NCI-H146 (cell line): ENCODE data around the gene FXYD6.
A peak's percentile ranks its signal among the peaks of the same experiment; 100 is the strongest.
"Not testable (repeated sequence)": the region's sequence is repeated elsewhere in the genome, so short reads cannot be mapped to it uniquely, and the experiment has no call there.

Experiments used
- DNase-seq: peaks from one replicate; lab custom pipeline; 2025; lab: John Stamatoyannopoulos, UW

The FXYD6 gene

DNA sequence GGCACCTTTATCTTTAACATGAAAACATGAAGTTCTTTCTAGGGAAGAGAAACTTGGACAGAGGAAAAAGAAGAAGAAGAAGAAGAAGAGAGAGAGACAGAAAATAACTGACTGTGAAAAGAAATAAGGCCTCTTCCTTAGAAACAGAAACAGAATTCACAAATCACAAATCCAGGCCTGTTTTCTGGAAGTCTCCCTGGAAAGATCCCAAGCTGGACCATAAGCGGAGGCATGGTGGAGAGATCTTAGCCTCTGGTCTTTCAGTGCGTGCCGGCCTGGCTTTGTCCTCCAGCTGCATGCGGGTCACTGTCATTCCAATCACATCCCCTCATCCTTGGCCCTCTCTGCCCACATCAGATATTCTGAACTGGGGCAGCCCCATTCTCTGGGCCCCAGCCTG lies 6.9 kb downstream of the FXYD6 start:
- no peak for DNase-seq

DNA sequence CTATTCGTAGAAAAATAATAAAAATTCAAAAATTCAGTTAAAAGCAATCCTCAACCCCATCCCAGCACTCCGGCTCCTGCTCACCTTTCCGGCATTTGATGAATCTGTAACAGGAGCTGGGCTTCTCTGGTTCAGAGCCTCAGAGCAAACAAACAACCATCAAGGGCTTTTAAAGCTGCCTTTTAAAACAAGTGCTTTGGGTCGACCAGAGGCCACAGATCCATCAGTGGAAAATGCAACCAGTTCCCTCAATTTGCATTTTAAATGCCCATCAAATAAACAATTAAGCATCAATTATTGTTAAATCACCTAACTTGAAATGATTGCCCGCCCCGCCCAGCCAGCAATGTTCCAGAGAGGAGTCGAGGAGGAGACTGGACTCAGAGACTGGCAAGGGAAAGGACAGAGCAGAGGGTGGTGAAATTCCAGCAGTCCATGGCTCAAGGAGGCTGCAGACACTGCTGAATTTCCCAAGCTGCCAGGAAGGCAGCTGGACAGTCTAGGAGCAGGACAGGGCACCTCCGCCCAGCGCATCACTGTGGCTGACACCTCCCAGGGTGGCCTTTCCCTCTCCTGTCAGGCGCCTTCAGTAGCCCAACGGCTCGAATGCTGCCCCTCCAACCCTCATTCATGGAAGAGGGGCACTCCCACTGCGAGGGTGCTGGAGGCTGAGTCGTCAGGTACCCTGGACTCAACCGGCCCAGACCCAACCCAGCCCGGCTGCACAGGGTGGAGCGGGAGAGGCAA lies 7.5 kb downstream of the FXYD6 start:
- DNase-seq = peak; percentile 35

DNA sequence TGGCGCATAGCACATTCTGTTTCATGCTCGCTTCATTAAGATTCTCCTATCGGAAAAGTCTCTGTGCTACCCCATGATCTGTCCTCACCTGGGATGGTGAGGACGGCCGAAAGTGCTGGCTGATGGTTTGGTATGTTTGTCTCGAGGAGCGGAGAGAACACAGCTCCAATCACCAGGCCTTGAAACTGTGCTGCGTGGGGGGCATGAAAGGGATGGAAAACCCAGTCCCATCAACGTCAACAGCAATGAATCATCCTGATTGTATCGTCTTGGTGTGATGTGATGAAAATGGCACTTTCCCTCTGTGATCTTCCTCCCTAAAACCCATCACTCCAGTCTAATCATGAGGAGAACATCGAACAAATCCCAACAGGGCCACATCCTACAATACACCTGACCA lies 8.4 kb downstream of the FXYD6 start:
- DNase-seq = no peak

DNA sequence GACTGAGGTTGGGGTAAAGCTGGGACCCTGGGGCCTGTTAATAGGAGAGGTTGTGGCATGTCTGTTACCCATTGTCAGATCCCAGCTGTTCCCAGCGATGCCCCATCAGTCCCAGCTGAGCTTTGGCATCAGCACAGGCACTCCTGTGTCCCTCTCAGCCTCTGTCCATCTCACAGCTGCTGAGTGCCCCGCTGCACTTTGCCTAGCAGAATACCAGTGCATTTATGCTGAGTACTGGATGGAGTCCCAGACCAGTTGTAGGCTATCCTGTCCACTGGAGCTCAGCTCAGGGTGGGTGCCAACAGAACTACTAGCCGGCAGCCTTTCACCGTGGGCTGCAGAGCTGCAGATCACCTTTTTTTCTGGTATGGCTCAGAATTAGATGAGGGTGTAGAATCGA lies 9.9 kb downstream of the FXYD6 start:
- no peak for DNase-seq

DNA sequence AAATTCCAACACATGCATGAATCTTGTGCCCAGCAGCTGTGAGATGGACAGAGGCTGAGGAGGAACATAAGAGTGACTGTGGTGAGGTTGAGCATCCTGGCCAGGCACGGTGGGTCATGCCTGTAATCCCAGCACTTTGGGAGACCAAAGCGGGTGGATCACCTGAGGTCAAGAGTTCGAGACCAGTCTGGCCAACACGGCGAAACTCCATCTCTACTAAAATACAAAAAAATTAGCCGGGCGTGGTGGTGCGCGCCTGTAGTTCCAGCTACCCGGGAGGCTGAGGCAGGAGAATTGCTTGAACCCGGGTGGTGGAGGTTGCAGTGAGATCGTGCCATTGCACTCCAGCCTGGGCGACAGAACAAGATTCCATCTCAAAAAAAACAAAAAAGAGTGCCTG lies 10.9 kb downstream of the FXYD6 start:
- not testable (repeated sequence) for DNase-seq

DNA sequence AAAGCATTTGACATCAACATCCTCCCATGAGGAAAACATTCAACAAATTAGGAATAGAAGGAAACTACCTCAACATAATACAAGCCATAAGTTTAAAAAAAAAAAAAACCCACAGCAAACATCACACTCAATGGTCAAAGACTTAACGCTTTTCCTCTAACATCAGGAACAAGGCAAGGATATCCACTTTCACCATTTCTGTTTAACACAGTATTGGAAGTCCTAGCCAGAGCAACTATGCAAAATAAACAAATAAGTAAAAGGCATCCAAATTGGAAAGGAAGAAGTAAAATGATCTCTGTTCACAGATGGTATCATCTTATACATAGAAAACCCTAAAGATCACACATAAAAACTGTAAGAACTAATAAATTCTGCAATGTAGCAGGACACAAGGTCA lies 13.1 kb downstream of the FXYD6 start:
- no peak for DNase-seq

DNA sequence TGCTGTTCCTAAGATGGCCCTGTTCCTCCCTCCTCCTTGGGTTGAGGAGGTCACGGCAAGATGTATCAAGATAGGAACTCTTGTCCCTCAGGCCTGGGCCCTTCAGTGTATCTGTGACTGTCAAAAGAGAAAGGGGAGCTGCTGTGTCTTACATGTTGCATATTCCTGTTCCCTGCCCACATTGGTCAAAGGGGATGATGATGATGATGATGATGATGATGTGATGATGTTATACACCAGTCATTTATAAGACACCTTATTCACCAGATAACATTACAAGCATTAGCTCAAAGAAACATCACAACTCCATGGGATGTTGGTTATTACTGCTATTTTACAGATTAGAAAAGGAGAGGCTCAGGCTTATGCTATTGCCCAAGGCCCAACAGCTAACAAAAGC lies 13.7 kb downstream of the FXYD6 start:
- no peak for DNase-seq

DNA sequence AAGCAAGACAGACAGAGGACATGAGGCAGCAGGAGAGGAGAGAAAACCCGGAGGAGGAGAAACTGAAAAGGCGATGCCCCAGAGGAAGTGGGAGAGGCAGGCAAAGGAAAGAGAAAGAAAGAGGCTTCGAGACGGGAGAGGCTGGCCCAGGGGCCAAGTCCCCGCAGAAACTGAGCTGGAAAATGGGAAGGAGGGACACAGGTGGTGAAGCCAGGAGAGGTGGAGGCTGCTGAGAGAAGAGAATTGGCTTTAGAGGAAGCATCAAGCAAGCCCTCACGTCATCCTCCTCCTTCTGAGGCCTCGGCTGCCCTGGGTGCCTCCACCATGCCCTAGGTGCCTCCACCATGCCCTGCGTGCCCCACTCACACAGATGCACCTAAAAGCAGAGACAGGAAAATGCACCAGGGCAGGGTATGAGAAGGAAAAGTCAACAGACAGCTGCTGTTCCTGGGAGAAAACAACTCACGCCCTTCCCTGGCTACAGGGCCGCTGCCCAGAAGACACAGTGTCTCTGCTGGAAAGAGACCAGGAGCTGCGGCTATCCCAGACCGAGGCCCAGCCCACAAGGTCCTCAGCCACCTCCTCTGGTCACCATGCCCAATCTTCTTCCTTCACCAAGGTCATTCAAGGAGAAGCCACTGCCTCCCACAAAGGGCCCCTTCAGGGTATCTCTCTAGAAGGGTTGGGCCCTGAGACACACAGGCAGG lies 14.3 kb downstream of the FXYD6 start:
- no peak for DNase-seq

DNA sequence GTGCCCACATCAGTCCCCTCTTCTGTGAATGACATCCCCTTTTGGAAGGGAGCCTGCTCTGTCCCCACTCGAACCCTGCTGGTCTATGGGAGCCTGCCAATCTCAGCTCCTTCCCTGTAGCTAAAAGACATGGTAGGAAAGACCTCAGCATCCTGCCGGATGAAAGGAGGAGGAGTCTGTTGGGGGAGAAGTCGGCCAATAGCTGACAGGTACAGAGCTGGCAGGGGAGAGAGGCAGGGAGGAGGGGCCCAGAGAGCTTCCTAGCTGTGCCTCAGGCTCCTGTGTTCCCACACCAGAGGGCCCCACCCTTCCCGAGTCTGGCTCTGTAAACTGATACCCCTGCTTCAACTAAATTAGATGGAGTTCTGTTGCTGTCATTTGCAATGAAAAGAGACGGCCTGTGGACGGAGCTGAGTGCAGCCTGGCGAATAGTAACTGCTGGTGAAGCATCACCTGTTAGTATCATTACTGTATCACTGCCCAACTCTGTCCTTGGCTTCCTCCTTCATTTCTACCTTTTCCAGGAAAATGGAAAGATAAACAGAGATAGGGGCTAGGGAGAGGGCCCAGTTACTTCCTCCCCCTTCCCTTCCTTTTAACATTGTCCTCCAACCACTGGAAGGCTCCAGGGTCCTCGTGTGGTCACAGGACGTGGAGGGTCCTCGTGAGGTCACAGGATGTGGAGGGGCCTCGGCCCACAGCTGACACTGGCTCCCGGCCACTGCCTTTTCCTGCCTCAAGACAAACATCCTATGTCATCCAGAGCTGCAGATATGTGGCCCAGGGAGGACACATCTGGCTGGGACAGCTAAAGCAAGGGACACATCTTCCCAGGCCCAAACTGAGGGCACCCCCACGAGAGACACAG lies 15.1 kb downstream of the FXYD6 start:
- peak; percentile 89 for DNase-seq

DNA sequence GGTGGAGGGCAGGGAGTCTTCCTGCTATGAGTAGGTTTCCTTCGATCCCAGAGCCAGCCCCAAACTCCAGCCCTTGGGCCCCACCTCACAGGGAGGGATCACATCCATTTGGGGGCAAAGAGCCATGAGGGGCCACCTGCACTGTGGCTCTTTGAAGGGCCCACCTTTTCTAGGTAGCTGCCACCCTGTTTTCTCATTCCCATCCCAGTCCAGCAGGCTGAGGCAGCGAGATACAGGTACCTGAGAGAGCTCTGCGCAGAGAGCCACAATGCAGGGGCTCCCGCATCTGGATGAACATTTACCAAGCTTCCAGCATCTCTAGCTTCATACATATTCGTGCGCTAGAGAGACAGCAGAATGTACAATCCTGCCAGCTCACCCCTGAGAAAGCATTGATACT lies 16.3 kb downstream of the FXYD6 start:
- no peak for DNase-seq

DNA sequence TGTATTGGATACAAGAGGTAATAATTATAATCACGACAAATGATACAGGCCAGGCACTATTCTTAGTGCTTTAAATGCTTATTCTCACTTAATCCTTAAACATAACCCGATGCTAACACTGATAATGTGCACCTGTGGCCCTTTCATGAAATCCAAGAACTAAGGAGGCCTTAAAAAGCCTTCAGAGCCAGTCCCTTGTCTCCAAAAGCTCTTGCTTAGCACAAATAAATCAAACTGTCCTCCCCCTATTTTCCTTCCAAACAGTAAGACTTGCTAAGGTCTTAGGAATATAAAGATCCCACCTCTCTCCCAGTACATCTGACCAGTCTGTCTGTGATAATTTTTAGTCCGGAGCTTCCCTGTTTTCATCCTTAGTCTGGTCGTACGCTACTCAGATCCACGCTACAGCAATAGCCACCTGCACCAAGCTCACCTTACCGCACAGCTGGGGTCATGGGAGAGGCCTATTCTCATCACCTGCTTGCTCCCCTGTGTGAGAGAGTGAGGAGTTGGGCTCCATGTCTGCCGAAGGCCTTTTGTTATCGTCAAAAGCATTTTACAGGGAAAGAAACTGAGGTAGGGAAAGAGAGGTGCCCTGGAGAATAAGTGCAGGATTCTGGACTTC lies 16.9 kb downstream of the FXYD6 start:
- DNase-seq = peak; percentile 58

DNA sequence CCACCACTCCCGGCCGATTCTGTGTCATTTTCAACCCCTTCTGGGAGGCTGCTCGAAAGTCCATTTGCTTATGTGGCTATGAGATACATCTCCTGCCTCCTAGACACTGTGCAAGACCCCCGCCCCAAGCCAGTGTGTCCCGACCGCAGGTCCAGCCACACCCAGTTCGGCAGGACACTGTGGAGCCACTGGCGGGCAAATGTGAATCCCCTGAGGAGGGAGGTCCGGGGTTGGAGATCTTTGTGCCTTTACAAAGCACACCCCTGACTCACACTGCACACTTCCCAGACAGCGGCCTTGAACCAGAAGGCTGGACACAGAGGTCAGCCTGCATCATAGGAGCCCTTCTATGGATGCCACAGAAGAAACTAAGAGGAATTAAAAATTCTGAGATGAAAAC lies 17.4 kb downstream of the FXYD6 start:
- no peak for DNase-seq

DNA sequence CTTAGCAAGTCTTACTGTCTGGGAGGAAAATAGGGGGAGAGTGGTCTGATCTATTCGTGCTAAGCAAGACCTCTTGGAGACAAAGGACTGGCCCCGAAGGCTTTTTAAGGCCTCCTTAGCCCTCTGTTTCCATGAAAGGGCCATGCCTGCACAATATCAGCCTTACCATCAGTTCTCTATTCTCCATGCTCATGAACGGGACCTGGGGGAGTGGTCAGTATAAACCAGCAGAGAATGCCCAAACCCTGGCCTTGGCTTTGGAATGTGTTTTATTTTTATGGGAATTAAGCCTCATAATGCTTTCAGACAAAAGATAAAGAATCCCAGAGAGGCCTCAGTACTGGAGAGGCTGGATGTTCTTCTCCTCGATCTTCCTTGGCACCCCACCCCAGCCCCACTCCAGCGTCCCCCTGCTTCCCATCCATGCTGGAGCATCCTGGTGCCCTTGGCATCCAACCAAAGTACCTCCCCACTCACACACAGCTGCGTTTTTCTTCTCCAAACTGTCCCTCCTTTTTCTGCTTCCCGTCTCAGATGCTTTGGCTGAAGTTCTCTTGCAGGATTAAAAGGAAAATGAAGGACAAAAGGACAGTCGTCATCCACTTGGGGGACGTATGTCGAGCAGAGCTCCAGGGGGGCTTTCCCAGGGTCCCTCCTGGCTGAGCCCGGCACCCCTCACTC lies 18.6 kb downstream of the FXYD6 start:
- DNase-seq = no peak

DNA sequence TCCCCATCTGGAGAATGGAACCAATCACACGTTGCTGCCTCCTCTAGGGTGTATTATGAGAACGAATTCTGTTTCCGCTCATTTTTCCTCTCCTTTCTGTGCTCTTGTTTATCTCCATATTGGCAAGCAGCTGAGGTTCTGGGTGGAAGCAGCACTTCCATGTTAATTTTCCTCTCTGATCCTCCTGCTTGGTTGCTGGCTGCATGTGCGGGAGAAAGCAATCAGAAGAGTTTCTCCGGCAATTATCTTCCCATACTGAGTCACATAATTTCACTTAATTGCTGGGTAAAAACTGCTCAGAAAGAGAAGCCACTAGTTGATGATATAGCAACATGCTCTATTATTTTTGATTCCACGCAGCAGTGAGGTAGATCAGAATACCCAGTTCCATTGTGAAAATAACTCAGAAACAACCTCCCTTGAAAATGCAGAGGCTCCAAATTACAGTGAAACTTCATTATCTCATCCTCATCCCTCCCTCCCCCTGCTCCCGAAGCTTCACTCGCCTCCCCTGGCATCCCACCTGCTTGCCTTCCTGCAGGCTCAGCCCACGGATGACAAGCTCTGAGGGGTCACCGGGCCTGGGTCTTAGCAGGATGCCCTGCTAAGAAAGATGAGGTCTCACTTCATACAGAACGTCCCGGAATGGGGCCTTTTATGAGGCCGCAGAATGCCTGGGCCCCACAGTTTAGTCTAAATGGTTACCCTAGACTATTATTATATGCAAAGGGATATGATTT lies 20.4 kb downstream of the FXYD6 start:
- DNase-seq = peak; percentile 45

DNA sequence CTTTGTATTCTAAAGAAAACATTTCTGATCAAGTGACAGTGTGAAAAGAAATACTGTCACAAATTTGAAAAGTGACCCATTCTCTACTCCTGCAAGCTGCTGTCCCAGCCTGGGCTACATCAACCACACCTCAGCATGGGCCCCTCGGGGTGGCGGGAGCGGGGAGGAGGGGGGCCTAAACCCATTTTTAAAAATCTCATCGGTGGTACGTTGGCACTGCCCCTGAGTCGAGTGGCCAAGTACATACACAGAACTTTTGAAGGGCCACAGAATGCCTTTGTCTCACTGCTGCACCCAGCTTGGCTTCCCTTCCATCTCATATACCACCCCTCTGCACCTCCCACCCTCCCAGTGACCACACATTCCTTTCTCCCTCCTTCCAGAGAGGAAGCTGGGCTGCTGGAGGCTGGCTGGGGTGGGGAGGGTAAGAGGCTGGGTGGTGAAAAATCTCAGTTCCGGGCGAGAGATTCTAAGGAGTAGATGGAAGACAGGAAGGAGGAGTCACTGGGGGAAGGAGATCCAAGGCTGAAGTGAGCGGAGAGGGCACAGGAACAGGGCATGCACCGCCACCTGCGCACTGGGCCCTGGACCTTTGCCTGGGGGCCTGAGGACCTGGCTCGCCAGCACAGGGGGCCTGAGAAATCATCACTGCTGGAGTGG lies 21.1 kb downstream of the FXYD6 start:
- DNase-seq = no peak

DNA sequence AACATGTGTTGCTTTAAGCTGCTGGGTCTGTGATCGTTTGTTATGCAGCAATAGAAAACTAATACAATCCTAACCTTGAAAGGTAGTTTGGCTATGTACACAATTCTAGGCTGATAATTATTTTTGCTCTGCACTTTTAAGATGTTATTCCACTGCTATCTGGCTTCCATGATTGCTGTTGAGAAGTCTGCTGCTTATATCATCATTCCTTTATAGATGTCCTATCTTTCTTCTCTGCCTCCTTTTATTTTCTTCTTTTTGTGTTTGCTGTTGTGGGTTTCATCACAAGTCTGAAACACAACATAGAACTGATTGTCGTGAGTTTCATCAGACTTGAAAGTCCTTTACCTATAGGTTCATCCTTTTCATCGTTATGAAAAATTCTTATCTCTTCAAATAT lies 24.1 kb downstream of the FXYD6 start:
- no peak for DNase-seq

DNA sequence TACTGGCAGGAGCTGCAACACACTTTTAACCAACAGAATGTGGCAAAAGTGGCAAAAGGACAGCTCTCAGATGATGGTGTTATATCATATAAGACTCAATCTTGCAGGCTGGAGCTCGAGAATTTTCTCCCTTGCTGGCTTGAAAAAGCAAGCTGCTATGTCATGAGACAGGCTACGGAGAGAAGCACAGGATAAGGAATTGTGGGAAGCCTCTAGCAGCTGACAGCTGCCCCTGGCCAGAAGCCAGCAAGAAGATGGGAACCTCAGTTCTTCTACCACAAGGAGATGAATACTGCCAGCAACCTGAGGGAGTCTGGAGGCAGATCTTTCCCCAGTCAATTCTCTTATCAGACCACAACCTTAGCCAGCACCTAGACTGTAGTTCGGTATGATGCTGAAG lies 24.6 kb downstream of the FXYD6 start:
- no peak for DNase-seq

DNA sequence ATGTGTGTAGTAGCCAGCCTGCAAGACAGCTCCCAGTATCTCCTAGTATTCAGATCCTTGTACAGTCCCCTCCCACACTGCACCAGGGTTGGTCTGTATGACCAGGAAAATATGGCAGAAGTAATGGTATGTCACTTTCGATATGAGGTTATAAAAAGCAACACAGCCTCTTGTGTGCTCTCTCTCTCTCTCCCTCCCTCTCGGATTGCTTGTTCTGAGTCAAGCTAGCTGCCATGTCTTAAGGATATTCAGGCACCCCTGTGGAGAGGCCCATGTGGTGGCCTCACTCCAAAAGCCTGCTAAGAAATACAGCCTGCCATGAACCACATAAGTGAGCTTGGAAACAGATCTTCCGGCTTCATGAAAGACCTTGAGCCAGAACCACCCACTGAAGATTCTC lies 25.4 kb downstream of the FXYD6 start:
- DNase-seq = no peak

DNA sequence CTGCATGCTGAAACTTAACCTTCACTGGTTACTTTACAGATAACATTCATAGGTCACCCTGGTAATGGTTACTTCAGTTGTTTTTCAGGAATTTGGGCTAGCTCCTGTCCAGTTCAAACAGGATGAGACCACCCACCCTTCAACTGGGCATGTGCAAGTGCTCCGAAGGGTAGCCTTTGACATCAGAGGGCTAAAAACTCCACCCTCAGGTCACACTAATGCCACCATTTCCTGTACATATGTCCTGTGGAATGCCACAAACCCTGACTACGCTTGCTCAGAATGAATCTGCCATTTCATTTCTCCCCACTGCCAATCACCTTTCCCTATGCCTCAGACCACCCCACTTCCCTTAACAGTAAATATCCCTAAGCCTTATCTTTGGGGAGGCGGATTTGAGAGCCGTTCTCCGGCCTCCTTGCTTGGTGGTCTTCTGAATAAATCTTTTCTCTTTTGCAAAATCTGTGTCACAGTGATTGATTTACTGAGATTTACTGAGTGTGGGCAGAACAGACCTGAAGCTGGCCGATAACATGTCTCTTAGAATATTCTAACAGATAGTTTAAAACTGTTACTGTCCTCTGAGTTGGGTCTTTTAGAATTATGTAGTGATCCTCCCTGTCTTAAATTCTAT lies 26.6 kb downstream of the FXYD6 start:
- DNase-seq = no peak
